Neural progenitor cell (in vitro differentiated cells): ENCODE results near the gene EAPP.

Source experiments
- EZH2 ChIP-seq: fragments of 200-600 bp; sonication (generic); IDR thresholded peaks from 2 replicates; pipeline ENCODE4 v1.6.1; 2017; ENCODE audit warnings: antibody characterized with exemption, mild to moderate bottlenecking, moderate library complexity
- EZH2phosphoT487 ChIP-seq: fragments of 200-600 bp; sonication (generic); IDR thresholded peaks from 2 replicates; pipeline ENCODE4 v1.6.1; 2017; ENCODE audit warnings: antibody characterized with exemption
- TF ChIP-seq, protein P1 (sequence below): fragments of 200-600 bp; sonication (generic); IDR thresholded peaks from 2 replicates; pipeline ENCODE4 v1.5.1; 2017; ENCODE audit warnings: antibody characterized with exemption, mild to moderate bottlenecking

DNA sequence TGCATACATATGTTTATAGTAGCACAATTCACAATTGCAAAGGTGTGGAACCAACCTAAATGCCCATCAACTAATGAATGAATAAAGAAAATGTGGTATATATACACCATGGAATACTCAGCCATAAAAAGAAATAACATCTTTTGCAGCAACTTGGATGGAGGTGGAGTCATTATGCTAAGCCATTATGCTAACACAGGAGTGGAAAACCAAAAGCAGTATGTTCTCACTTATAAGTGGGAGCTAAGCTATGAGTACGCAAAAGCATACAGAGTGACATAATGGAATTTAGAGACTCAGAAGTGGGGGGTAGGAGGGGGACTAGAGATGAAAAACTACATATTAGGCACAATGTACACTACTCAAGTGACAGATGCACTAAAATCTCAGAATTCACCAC is 61.2 kb downstream of the EAPP start:
- TF ChIP-seq, protein P1, sequence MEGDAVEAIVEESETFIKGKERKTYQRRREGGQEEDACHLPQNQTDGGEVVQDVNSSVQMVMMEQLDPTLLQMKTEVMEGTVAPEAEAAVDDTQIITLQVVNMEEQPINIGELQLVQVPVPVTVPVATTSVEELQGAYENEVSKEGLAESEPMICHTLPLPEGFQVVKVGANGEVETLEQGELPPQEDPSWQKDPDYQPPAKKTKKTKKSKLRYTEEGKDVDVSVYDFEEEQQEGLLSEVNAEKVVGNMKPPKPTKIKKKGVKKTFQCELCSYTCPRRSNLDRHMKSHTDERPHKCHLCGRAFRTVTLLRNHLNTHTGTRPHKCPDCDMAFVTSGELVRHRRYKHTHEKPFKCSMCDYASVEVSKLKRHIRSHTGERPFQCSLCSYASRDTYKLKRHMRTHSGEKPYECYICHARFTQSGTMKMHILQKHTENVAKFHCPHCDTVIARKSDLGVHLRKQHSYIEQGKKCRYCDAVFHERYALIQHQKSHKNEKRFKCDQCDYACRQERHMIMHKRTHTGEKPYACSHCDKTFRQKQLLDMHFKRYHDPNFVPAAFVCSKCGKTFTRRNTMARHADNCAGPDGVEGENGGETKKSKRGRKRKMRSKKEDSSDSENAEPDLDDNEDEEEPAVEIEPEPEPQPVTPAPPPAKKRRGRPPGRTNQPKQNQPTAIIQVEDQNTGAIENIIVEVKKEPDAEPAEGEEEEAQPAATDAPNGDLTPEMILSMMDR = no peak
- no peak for TF ChIP-seq EZH2phosphoT487
- no peak for TF ChIP-seq EZH2
